Measurements from ENCODE around the gene EGLN1.
"Not testable (repeated sequence)": the region's sequence is repeated elsewhere in the genome, so short reads cannot be mapped to it uniquely, and the experiment has no call there.

GRCh38 chr1:231459438-231459837, 37.4 kb upstream of the EGLN1 start:
- not testable (repeated sequence) for TF ChIP-seq CTCF (IDR thresholded peaks at IDR 0.05); POLR2AphosphoS5 (IDR thresholded peaks at IDR 0.05; ENCODE audit: low read depth, low read length)
